Uterus (tissue), 4 donors: ENCODE data around the gene H1-8. TPM values are rescaled to one million over a fixed set of nuclear protein-coding genes. Genes with fewer than 3 reads are reported as not detected.

Experiments
- DNase-seq, 2 donors: peaks; one replicate each; pipeline ENCODE4 v3.0.0-alpha.2; 2019 to 2020
- H3K27ac ChIP-seq, 2 donors: fragments of 200-600 bp; sonication (generic); 1 replicate in 1 of 2; 2 replicates in 1 of 2; pipeline ENCODE4 v1.5.1; 2016 to 2018
- H3K27me3 ChIP-seq, 2 donors: fragments of 200-600 bp; sonication (generic); one replicate each; pipeline ENCODE4 v1.5.1; 2018 to 2019; ENCODE audit warnings: control low read depth in 1 of 2
- H3K36me3 ChIP-seq, 2 donors: fragments of 200-600 bp; sonication (generic); one replicate each; pipeline ENCODE4 v1.5.1; 2019; ENCODE audit warnings: control low read depth in 1 of 2
- H3K4me1 ChIP-seq, 2 donors: fragments of 200-600 bp; sonication (generic); one replicate each; pipeline ENCODE4 v1.5.1; 2018 to 2019; ENCODE audit warnings: control low read depth in 1 of 2
- H3K4me3 ChIP-seq, 2 donors: fragments of 200-600 bp; sonication (generic); 1 replicate in 1 of 2; 2 replicates in 1 of 2; pipeline ENCODE4 v1.5.1; 2018 to 2019; ENCODE audit warnings: mild to moderate bottlenecking in 1 of 2
- H3K9me3 ChIP-seq, 2 donors: fragments of 200-600 bp; sonication (generic); one replicate each; pipeline ENCODE4 v1.5.1; 2019; ENCODE audit warnings: control low read depth in 1 of 2
- POLR2A ChIP-seq, 2 donors: fragments of 450-650 bp; IDR thresholded peaks; one replicate each; pipeline ENCODE4 v1.6.1; 2016; ENCODE audit warnings: antibody characterized with exemption in 2 of 2, mild to moderate bottlenecking in 1 of 2, moderate library complexity in 1 of 2
- intact Hi-C: fragments of 100-400 bp; cut with DNase I; formaldehyde crosslinking; loops from one replicate; pipeline ENCODE4 v1.15.1; 2023; ENCODE audit warnings: low total_unique reads
- small RNA-seq: library from RNA; depleted of rRNA; stranded (forward); fragments of <200 nt; gene quantifications from one replicate; pipeline ENCODE3, GENCODE V24; 2016
- total RNA-seq, 4 donors: library from RNA; depleted of rRNA in 3 of 4; stranded (reverse); fragments of >200 nt in 3 of 4; gene quantifications; one replicate each; pipeline versions ENCODE4 v1.1.0 to v1.2.4, GENCODE V29; 2014 to 2023
- TF ChIP-seq, protein P1 (sequence below), 4 experiments: fragments of 200-600 bp in 2 of 4; fragments of 450-650 bp in 2 of 4; sonication (generic) in 2 of 4; IDR thresholded peaks; one replicate each; pipeline ENCODE4 v1.5.1; 2016 to 2019; ENCODE audit warnings: antibody characterized with exemption in 4 of 4, mild to moderate bottlenecking in 2 of 4, moderate library complexity in 1 of 4
- donor health status: DM: yes; HTN: yes; CAD: no.

Gene H1-8
- total RNA-seq, 4 donors from 2014 or later: not detected

- TF ChIP-seq, protein P1, sequence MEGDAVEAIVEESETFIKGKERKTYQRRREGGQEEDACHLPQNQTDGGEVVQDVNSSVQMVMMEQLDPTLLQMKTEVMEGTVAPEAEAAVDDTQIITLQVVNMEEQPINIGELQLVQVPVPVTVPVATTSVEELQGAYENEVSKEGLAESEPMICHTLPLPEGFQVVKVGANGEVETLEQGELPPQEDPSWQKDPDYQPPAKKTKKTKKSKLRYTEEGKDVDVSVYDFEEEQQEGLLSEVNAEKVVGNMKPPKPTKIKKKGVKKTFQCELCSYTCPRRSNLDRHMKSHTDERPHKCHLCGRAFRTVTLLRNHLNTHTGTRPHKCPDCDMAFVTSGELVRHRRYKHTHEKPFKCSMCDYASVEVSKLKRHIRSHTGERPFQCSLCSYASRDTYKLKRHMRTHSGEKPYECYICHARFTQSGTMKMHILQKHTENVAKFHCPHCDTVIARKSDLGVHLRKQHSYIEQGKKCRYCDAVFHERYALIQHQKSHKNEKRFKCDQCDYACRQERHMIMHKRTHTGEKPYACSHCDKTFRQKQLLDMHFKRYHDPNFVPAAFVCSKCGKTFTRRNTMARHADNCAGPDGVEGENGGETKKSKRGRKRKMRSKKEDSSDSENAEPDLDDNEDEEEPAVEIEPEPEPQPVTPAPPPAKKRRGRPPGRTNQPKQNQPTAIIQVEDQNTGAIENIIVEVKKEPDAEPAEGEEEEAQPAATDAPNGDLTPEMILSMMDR (IDR thresholded peaks at IDR 0.05): no peak
- no peak for TF ChIP-seq POLR2A (IDR thresholded peaks at IDR 0.05)
- Histone ChIP-seq H3K27me3 (no peaks in the 10 kb centered on the region), H3K4me1 (peaks cover 22 to 53% of the 10 kb centered on the region in 2 donors), H3K36me3 (no peaks in the 10 kb centered on the region), H3K4me3 (no peak overlapping the region), H3K27ac (peak overlapping the region; percentile 84 to 97), H3K9me3 (no peaks in the 10 kb centered on the region)
- no peak for DNase-seq
- intact Hi-C loops: no loop called here
Measured at GRCh38 chr3:129598484-129598883, 55.5 kb downstream of the H1-8 start.

DNA sequence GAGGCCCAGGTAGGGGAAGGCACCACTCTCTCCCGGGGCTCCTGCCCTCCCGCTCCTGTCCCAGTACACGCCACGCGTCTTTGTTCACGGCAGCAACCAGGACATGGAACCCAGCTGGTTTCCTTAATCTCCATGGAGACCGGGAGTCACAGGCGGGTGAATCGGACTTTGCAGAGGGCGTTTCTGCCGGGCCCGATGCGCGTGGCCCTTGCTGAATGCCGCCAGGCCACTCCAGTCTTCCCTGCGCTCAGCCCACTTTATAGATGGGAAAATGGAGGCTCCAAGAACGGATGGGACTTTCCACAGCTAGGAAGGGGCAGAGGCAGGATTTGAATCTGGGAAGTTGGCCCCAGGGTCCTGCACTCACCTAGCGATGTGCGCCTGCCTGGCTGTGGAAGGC, 56.1 kb downstream of the H1-8 start:
- DNase-seq: no peak
- intact Hi-C loops: no loop called here
- no peaks in the 10 kb centered on the region for H3K27me3 ChIP-seq
- no peak overlapping the region for H3K4me3 ChIP-seq
- H3K36me3 ChIP-seq: no peaks in the 10 kb centered on the region
- TF ChIP-seq, protein P1 (IDR thresholded peaks at IDR 0.05): no peak
- TF ChIP-seq POLR2A (IDR thresholded peaks at IDR 0.05): no peak
- H3K4me1 ChIP-seq: peaks cover 18 to 47% of the 10 kb centered on the region in 2 donors
- no peaks in the 10 kb centered on the region for H3K9me3 ChIP-seq
- H3K27ac ChIP-seq: peak overlapping the region; percentile 84 to 97

GRCh38 chr3:129599607-129600006, 56.6 kb downstream of the H1-8 start:
- Histone ChIP-seq H3K4me3 (no peak overlapping the region), H3K36me3 (no peaks in the 10 kb centered on the region), H3K9me3 (no peaks in the 10 kb centered on the region), H3K27ac (peak overlapping the region; percentile 84 to 97), H3K27me3 (no peaks in the 10 kb centered on the region), H3K4me1 (peaks cover 17 to 42% of the 10 kb centered on the region in 2 donors)
- no peak for TF ChIP-seq POLR2A (IDR thresholded peaks at IDR 0.05)
- TF ChIP-seq, protein P1 (IDR thresholded peaks at IDR 0.05): no peak
- peak in 1 of 2 donors; percentile 65 for DNase-seq
- intact Hi-C loops: no loop called here

GRCh38 chr3:129600348-129600747, 57.4 kb downstream of the H1-8 start:
- peaks cover 17 to 35% of the 10 kb centered on the region in 2 donors for H3K4me1 ChIP-seq
- peak overlapping the region; percentile 84 to 97 for H3K27ac ChIP-seq
- TF ChIP-seq, protein P1 (IDR thresholded peaks at IDR 0.05): no peak
- TF ChIP-seq POLR2A (IDR thresholded peaks at IDR 0.05): no peak
- no peaks in the 10 kb centered on the region for H3K27me3 ChIP-seq
- no peaks in the 10 kb centered on the region for H3K36me3 ChIP-seq
- intact Hi-C loops: no loop called here
- H3K4me3 ChIP-seq: no peak overlapping the region
- DNase-seq: no peak
- no peaks in the 10 kb centered on the region for H3K9me3 ChIP-seq

Small RNA genes within 50 kb of the gene (small RNA-seq; reads per million reads assigned to genes)
- gene RN7SL752P: not detected

Other genes with a start within 250 kb of the H1-8 start
- gene EFCAB12, start 114.5 kb upstream of the H1-8 start, total RNA-seq: under 1 TPM in 3 of 4 donors, not detected in 1; under 0.01 to 0.76 (median 0.41) TPM
- 10 to 100 TPM; 13.8 to 36.2 (median 20.4) TPM for gene MBD4, start 103.2 kb upstream of the H1-8 start, total RNA-seq
- gene IFT122, start 103.0 kb upstream of the H1-8 start, total RNA-seq: 10 to 100 TPM in 3 of 4 donors, 1 to 10 TPM in 1; 4.1 to 70.2 (median 38.6) TPM
- gene RHO, start 14.5 kb upstream of the H1-8 start, total RNA-seq: under 1 TPM in 1 of 4 donors, not detected in 3; 0.34 TPM
- gene PLXND1, start 63.5 kb downstream of the H1-8 start, total RNA-seq: 100 to 1,000 TPM in 3 of 4 donors, 10 to 100 TPM in 1; 54.7 to 343 (median 121) TPM